HepG2 (cell line): ENCODE results near the gene FOSL2. TPM values are rescaled to one million over a fixed set of nuclear protein-coding genes. Genes with fewer than 3 reads are reported as not detected.

Source experiments
- ATAC-seq: fragments of 200-7000 bp; cut with Tn5 transposase; 3 replicates; pipeline ENCODE4 v1.9.1; 2020; ENCODE audit warnings: mild to moderate bottlenecking, moderate library complexity
- BruUV-seq: library from RNA; stranded (reverse); fragments of 400-500 nt; replicated peaks from 2 replicates; lab custom pipeline; 2021; lab: Mats Ljungman, UMichigan
- CTCF ChIA-PET: fragments of 300-600 bp; formaldehyde crosslinking; extraction: SDS; loops from one replicate; lab custom pipeline; 2021; ENCODE audit warnings: low total read pairs, inconsistent platforms, low intra/inter-chr PET ratio; lab: Yijun Ruan, JAX
- POLR2A ChIA-PET: fragments of 350-600 bp; sonication (Branson Sonifier 250); formaldehyde crosslinking; loops from one replicate; lab custom pipeline; 2020; ENCODE audit warnings: antibody characterized with exemption, inconsistent platforms; lab: Yijun Ruan, JAX
- DNase-seq: peaks from one replicate; pipeline ENCODE4 v3.0.0-alpha.2; 2015; ENCODE audit warnings: low spot score
- FAIRE-seq: peaks from 3 replicates; lab custom pipeline; 2011; peaks lifted over from hg19 to GRCh38; lab: Jason Lieb, UNC
- H2AFZ ChIP-seq: one replicate; pipeline ENCODE4 v1.6.1; 2011; ENCODE audit warnings: low read length, inconsistent platforms
- H3K27ac ChIP-seq: fragments of 300-600 bp; 3 replicates; pipeline ENCODE4 v1.8.0; 2011; ENCODE audit warnings: mixed run types, mild to moderate bottlenecking, mixed read lengths, low read length, inconsistent platforms; ENCODE audit not compliant: insufficient read depth; ENCODE audit errors: extremely low read length
- H3K27me3 ChIP-seq, 2 experiments: fragments of 200-600 bp in 1 of 2; 2 replicates in 1 of 2; 3 replicates in 1 of 2; pipeline versions ENCODE4 v1.6.0 to v1.8.0; 2011; ENCODE audit warnings: low read length in 2 of 2, mild to moderate bottlenecking in 2 of 2, moderate library complexity in 2 of 2, inconsistent platforms in 1 of 2; ENCODE audit not compliant: insufficient read depth in 2 of 2, control insufficient read depth in 1 of 2
- H3K36me3 ChIP-seq, 2 experiments: fragments of 200-600 bp in 1 of 2; replicated peaks in 1 of 2; 2 replicates in 1 of 2; 3 replicates in 1 of 2; pipeline versions ENCODE4 v1.5.1 to v1.8.0; 2011; ENCODE audit warnings: low read length in 2 of 2, inconsistent platforms in 1 of 2; ENCODE audit not compliant: insufficient read depth in 2 of 2, control insufficient read depth in 1 of 2
- H3K4me1 ChIP-seq: 2 replicates; pipeline ENCODE4 v1.5.1; 2012; ENCODE audit warnings: low read length, inconsistent platforms; ENCODE audit not compliant: insufficient read depth
- H3K4me2 ChIP-seq: 2 replicates; pipeline ENCODE4 v1.6.0; 2011; ENCODE audit warnings: low read depth, low read length, inconsistent platforms
- H3K4me3 ChIP-seq, 3 experiments: fragments of 200-600 bp in 1 of 3; sonication (generic), shearing (Covaris generic) in 1 of 3; replicated peaks in 1 of 3; 2 replicates each; pipeline ENCODE4 v1.5.1; 2011 to 2016; ENCODE audit warnings: low read length in 3 of 3, inconsistent platforms in 2 of 3, low read depth in 2 of 3, mild to moderate bottlenecking in 2 of 3, control low read depth in 1 of 3, mixed read lengths in 1 of 3; ENCODE audit not compliant: insufficient read depth in 1 of 3
- H3K79me2 ChIP-seq: one replicate; pipeline ENCODE4 v1.6.1; 2011; ENCODE audit warnings: low read length, inconsistent platforms; ENCODE audit not compliant: insufficient read depth
- H3K9ac ChIP-seq: 2 replicates; pipeline ENCODE4 v1.6.0; 2011; ENCODE audit warnings: mild to moderate bottlenecking, low read depth, low read length, inconsistent platforms; ENCODE audit not compliant: insufficient read depth
- H3K9me3 ChIP-seq: 2 replicates; pipeline ENCODE4 v1.5.1; 2012; ENCODE audit warnings: mild to moderate bottlenecking, low read length
- H4K20me1 ChIP-seq: 2 replicates; pipeline ENCODE4 v1.6.0; 2011; ENCODE audit warnings: inconsistent platforms, mild to moderate bottlenecking, low read length, moderate library complexity; ENCODE audit not compliant: insufficient read depth
- ARHGAP35 ChIP-seq: sonication (generic); formaldehyde crosslinking; IDR thresholded peaks from 2 replicates; pipeline ENCODE4 v1.9.0; 2022; ENCODE audit warnings: mild to moderate bottlenecking, inconsistent platforms, moderate library complexity, missing genetic modification reagents, borderline replicate concordance
- GABPB1 ChIP-seq: IDR thresholded peaks from 2 replicates; pipeline ENCODE4 v1.6.1; 2016; ENCODE audit warnings: mild to moderate bottlenecking, missing genetic modification reagents, moderate library complexity, missing compliant biosample characterization
- ZNF318 ChIP-seq: sonication (generic); formaldehyde crosslinking; IDR thresholded peaks from 2 replicates; pipeline ENCODE4 v1.4.0; 2020; ENCODE audit warnings: mild to moderate bottlenecking, missing genetic modification reagents
- ZNF629 ChIP-seq: sonication (generic); formaldehyde crosslinking; conservative IDR thresholded peaks from 2 replicates; pipeline ENCODE4 v1.5.0; 2020; ENCODE audit warnings: missing genetic modification reagents
- WGBS: methylation state at CpG from one replicate; pipeline ENCODE4 v1.1.6; 2017; ENCODE audit warnings: low lambda C conversion rate; 5-methylcytosine and 5-hydroxymethylcytosine counted together
- in situ Hi-C: cut with HindIII; loops from 2 replicates; pipeline ENCODE4 v1.10.0; 2017; ENCODE audit warnings: low pct_unique_long_range_greater_than_20kb; ENCODE audit not compliant: extremely low pct_ligation_motif_present
- intact Hi-C: fragments of 100-400 bp; cut with micrococcal nuclease; formaldehyde crosslinking; loops from one replicate; pipeline ENCODE4 v1.10.0; 2022; ENCODE audit not compliant: unreplicated experiment
- polyA plus RNA-seq, 8 experiments: library from polyadenylated mRNA; depleted of rRNA in 3 of 8; stranded (reverse) in 7 of 8; unstranded in 1 of 8; fragments of >200 nt; fragmentation: Illumina TruSeq in 4 of 8; extraction: Trizol in 4 of 8; gene quantifications; 2 replicates each; pipeline versions ENCODE4 v1.2.1 to v1.2.3, GENCODE V29; 2011 to 2016; ENCODE audit warnings: low read depth in 4 of 8, missing spikeins in 1 of 8, mixed read lengths in 1 of 8; ENCODE audit not compliant: insufficient read depth in 1 of 8
- total RNA-seq, 5 experiments: library from RNA; depleted of rRNA; stranded (reverse); fragments of >200 nt; fragmentation: Illumina TruSeq; extraction: Trizol; gene quantifications; 2 replicates each; pipeline ENCODE4 v1.2.3, GENCODE V29; 2016; ENCODE audit warnings: low read depth in 1 of 5
- TF ChIP-seq, protein P1 (sequence below): sonication (generic); formaldehyde crosslinking; IDR thresholded peaks from 2 replicates; pipeline ENCODE4 v1.5.0; 2020; ENCODE audit warnings: missing genetic modification reagents
- TF ChIP-seq, protein P2 (sequence below): IDR thresholded peaks from 2 replicates; pipeline ENCODE4 v1.6.1; 2016; ENCODE audit warnings: missing compliant biosample characterization, missing genetic modification reagents, borderline replicate concordance

The FOSL2 gene
- total and polyA plus RNA-seq, 2 of the 13 experiments (the other 11 are each of a cell fraction or from before 2014, with no cell fraction given), result 3.4 to 18.1 TPM

- TF ChIP-seq GABPB1, result no peak
- TF ChIP-seq, all 625 proteins: peak for 3
Measured at GRCh38 chr2:28408764-28409599, 16.3 kb downstream of the FOSL2 start (continued).

DNA sequence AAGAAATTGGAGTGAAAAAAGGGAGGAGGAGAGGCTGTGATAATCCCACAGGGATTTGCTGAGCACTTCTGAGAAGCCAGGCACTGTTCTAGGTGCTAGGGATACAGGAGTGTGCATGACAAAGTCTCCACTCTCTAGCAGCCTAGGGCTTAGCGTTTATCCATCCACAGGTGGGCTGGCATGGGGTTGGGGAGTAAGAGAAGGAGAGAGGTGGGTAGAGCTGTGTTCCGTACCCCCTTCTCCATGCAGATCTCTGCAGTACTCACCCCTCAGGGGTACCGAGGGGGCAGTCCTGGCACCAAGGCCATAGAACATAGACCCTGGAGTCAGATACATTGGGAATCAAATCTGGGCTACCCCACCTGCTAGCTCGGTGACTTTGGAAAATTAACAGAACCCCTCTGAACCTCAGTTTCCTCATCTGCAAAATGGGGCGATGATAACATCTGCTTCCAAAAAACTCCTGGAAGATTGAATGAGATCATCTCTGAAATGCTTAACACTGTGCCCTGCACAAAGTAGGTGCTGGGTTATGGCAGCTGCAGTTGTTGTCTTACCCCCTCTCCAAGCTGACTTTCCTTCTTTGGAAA, 18.6 kb downstream of the FOSL2 start:
- CTCF ChIA-PET, result no interaction called here
- Histone ChIP-seq H3K4me2 (no peak overlapping the region), H3K27me3 (no peaks in the 10 kb centered on the region), H3K4me3 (no peak overlapping the region), H4K20me1 (peaks cover 43% of the 10 kb centered on the region; the same call in 1 of the 2 replicates), H3K27ac (no peak overlapping the region), H3K36me3 (peaks cover 58 to 73% of the 10 kb centered on the region in 2 experiments), H3K9ac (no peak overlapping the region), H3K9me3 (no peaks in the 10 kb centered on the region), H3K4me1 (peaks cover 30% of the 10 kb centered on the region), H2AFZ (no peak overlapping the region), H3K79me2 (peaks cover 2% of the 10 kb centered on the region)
- WGBS, result 100% methylated on average over 5 of the region's 5 CpGs
- FAIRE-seq (no peak), DNase-seq (no peak), ATAC-seq (no peak)
- in situ Hi-C loops (no loop called here), intact Hi-C loops (no loop called here)
- TF ChIP-seq ARHGAP35 (CRISPR knock-in tag) (no peak), ZNF629 (CRISPR knock-in tag) (peak; percentile 68), ZNF318 (CRISPR knock-in tag) (no peak)
- TF ChIP-seq, protein P1, sequence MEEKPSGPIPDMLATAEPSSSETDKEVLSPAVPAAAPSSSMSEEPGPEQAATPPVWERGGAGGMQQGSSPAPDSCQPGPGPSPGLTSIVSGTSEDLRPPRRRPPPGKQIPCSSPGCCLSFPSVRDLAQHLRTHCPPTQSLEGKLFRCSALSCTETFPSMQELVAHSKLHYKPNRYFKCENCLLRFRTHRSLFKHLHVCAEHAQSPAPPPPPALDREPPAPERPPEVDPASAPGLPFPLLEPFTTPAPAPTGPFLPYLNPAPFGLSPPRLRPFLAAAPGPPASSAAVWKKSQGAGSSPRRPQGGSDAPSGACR (CRISPR knock-in tag), result no peak
- TF ChIP-seq, protein P2, sequence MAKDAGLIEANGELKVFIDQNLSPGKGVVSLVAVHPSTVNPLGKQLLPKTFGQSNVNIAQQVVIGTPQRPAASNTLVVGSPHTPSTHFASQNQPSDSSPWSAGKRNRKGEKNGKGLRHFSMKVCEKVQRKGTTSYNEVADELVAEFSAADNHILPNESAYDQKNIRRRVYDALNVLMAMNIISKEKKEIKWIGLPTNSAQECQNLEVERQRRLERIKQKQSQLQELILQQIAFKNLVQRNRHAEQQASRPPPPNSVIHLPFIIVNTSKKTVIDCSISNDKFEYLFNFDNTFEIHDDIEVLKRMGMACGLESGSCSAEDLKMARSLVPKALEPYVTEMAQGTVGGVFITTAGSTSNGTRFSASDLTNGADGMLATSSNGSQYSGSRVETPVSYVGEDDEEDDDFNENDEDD, result no peak
- BruUV-seq, result no TSS peak
- POLR2A ChIA-PET, result no interaction called here
